K562 (cell line): ENCODE data around the gene FSCN2. TPM values are rescaled to one million over a fixed set of nuclear protein-coding genes. Genes with fewer than 3 reads are reported as not detected.

Source experiments
- CBX3 ChIP-seq, 2 experiments: IDR thresholded peaks; 1 replicate in 1 of 2; 2 replicates in 1 of 2; pipeline ENCODE4 v1.6.1; 2012; ENCODE audit warnings: inconsistent platforms in 2 of 2, low read length in 2 of 2, borderline replicate concordance in 1 of 2, control low read depth in 1 of 2
- CCAR2 ChIP-seq: fragments of 200-400 bp; formaldehyde crosslinking; IDR thresholded peaks from 2 replicates; pipeline ENCODE4 v1.6.1; 2017; ENCODE audit warnings: mild to moderate bottlenecking, low read depth, low read length
- CEBPB ChIP-seq: fragments of 450-650 bp; IDR thresholded peaks from 2 replicates; pipeline ENCODE4 v1.6.1; 2016; ENCODE audit warnings: missing genetic modification characterization, missing compliant biosample characterization
- FOSL1 ChIP-seq: fragments of 200-800 bp; sonication (Bioruptor generic); conservative IDR thresholded peaks from 2 replicates; pipeline ENCODE4 v1.6.1; 2016; ENCODE audit warnings: missing genetic modification characterization, missing compliant biosample characterization
- HMG20B ChIP-seq: fragments of 250-450 bp; sonication (Bioruptor Pico); IDR thresholded peaks from 2 replicates; pipeline ENCODE4 v1.5.0; 2021; ENCODE audit warnings: mild to moderate bottlenecking
- KAT8 ChIP-seq: fragments of 450-650 bp; IDR thresholded peaks from 2 replicates; pipeline ENCODE4 v1.6.1; 2016; ENCODE audit warnings: low read depth, mild to moderate bottlenecking
- MEF2A ChIP-seq: IDR thresholded peaks from 2 replicates; pipeline ENCODE4 v1.6.1; 2011; ENCODE audit warnings: low read depth, mild to moderate bottlenecking, low read length, moderate library complexity; ENCODE audit not compliant: control insufficient read depth
- NFRKB ChIP-seq: fragments of 450-650 bp; IDR thresholded peaks from 2 replicates; pipeline ENCODE4 v1.6.1; 2016; ENCODE audit warnings: low read depth
- NRF1 ChIP-seq, 2 experiments: fragments of 450-650 bp; IDR thresholded peaks in 1 of 2; conservative IDR thresholded peaks in 1 of 2; 2 replicates each; pipeline ENCODE4 v1.6.1; 2014; ENCODE audit warnings: mild to moderate bottlenecking in 2 of 2
- PHF8 ChIP-seq: fragments of 200-600 bp; sonication (generic); IDR thresholded peaks from 2 replicates; pipeline ENCODE4 v1.6.1; 2012; ENCODE audit warnings: mixed run types, mild to moderate bottlenecking, inconsistent platforms, low read length, moderate library complexity, borderline replicate concordance
- STAT5B ChIP-seq: fragments of 250-450 bp; sonication (Bioruptor Pico); IDR thresholded peaks from 2 replicates; pipeline ENCODE4 v1.8.0; 2021; ENCODE audit warnings: mild to moderate bottlenecking, inconsistent platforms
- ZFPM2 ChIP-seq: fragments of 250-450 bp; sonication (Bioruptor Pico); IDR thresholded peaks from 2 replicates; pipeline ENCODE4 v1.5.1; 2022; ENCODE audit warnings: mild to moderate bottlenecking
- ZFX ChIP-seq: sonication (generic); formaldehyde crosslinking; IDR thresholded peaks from 2 replicates; pipeline ENCODE4 v1.8.0; 2022; ENCODE audit warnings: mild to moderate bottlenecking, missing genetic modification reagents, moderate library complexity
- ZNF133 ChIP-seq: fragments of 250-450 bp; sonication (Bioruptor Pico); IDR thresholded peaks from 2 replicates; pipeline ENCODE4 v1.4.0; 2020; ENCODE audit warnings: mild to moderate bottlenecking
- polyA plus RNA-seq, 8 experiments: library from polyadenylated mRNA; depleted of rRNA in 4 of 8; stranded (reverse) in 5 of 8; unstranded in 3 of 8; fragments of >200 nt; fragmentation: Nextera tagmentation in 2 of 8; fragmentation: Illumina TruSeq in 1 of 8; extraction: Ambion mirVana in 2 of 8; extraction: Trizol in 1 of 8; gene quantifications; 2 replicates each; pipeline versions ENCODE4 v1.2.1 to v1.2.3, GENCODE V29; 2011 to 2014; ENCODE audit warnings: inconsistent platforms in 1 of 8, missing spikeins in 1 of 8
- total RNA-seq, 7 experiments: library from RNA; depleted of rRNA in 6 of 7; stranded (reverse); fragments of >200 nt in 6 of 7; fragmentation: Illumina TruSeq in 2 of 7; extraction: Trizol in 2 of 7; gene quantifications; 2 replicates each; pipeline versions ENCODE4 v1.2.1 to v1.2.3, GENCODE V29; 2011 to 2021; ENCODE audit warnings: low replicate concordance in 1 of 7
- TF ChIP-seq, protein P1 (sequence below): fragments of 450-650 bp; IDR thresholded peaks from 2 replicates; pipeline ENCODE4 v1.6.1; 2016; ENCODE audit warnings: low read depth, mild to moderate bottlenecking, moderate library complexity

The FSCN2 gene
- total and polyA plus RNA-seq, 9 of the 15 experiments (the other 6 are each of a cell fraction or from before 2014, with no cell fraction given), result 0.08 TPM; not detected in 8

DNA sequence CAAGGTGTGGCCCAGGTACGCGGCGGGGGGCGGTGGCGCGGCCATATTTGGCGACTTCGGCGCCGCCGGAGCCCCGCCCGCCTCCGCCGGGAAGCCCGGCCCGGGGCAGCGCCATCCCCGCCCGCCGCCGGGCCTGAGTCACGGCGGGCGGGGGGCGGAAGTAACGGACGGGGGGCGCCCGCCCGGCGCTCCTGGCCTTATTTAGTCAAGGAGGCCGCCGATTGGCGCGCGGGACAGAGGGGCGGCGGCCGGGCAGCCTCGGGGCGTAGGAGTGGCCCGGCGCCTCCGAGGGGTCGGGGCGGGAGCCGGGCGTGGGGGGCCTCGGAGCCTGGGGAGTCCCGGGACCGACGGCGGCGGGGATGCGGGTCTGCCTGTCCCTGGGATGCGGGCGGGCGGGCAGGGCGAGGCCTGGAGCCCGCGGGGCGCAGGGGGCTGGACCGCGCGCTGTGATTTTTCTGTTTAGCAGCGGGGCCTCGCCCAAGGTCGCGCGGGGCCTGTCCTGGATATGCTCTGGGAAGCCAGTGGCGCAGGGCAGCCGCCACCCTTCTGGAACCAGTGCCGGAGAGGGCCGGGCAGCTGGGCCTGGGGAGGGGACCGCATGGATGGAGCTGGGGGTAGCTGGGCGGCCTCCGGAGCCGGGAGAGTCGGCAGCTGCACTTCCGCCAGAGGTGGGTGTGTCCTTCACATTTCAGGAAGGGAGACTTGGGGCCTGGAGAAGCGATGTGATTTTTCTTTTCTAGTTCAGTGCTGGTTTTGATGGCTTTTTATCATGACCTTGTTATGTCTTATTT lies 13.2 kb upstream of the FSCN2 start (continued):
- TF ChIP-seq, protein P1, sequence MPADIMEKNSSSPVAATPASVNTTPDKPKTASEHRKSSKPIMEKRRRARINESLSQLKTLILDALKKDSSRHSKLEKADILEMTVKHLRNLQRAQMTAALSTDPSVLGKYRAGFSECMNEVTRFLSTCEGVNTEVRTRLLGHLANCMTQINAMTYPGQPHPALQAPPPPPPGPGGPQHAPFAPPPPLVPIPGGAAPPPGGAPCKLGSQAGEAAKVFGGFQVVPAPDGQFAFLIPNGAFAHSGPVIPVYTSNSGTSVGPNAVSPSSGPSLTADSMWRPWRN, result no peak
- TF ChIP-seq CEBPB, result no peak
- peak; percentile 46 for TF ChIP-seq ZFX (CRISPR knock-in tag)
- TF ChIP-seq NRF1 (conservative IDR thresholded peaks at IDR 0.05 in 1 of 2, IDR thresholded peaks at IDR 0.05 in 1 of 2), result no peak
- TF ChIP-seq ZNF133 (CRISPR knock-in tag), result no peak
- no peak for TF ChIP-seq NFRKB
- TF ChIP-seq HMG20B, result no peak
- no peak for TF ChIP-seq CBX3 (IDR thresholded peaks at IDR 0.05; ENCODE audit: borderline replicate concordance in 1 of 2, low read length in 2 of 2)
- peak; percentile 26; the same call in 1 of the 2 replicates for TF ChIP-seq PHF8
- TF ChIP-seq FOSL1, result peak; percentile 61
- TF ChIP-seq CCAR2, result no peak
- no peak for TF ChIP-seq ZFPM2
- TF ChIP-seq KAT8, result no peak
- no peak for TF ChIP-seq MEF2A
- TF ChIP-seq STAT5B (CRISPR knock-in tag), result no peak
- TF ChIP-seq, all 486 proteins: peak for 26
